ENCODE results near the gene ATAD3B. TPM values are rescaled to one million over a fixed set of nuclear protein-coding genes. Genes with fewer than 3 reads are reported as not detected.

Gene ATAD3B
- polyA plus RNA-seq, 3 donors = 2.3 to 23.3 (median 2.3) TPM

DNA sequence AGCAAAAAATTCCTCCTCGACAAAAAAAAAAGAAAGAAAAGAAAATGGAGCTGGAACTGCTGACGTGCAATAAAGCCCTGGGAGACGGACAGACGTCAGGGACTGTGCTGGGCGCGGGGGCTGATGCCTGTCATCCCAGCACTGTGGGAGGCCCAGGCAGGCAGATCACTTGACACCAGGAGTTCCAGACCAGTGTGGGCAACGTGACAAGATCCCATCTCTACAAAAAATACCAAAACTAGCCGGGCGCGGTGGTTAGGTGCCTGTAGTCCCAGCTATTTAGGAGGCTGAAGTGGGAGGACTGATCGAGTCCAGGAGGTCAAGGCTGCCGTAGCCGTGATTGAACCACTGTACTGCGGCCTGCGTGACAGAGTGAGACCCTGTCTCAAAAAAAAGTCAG, 46.9 kb upstream of the ATAD3B start:
- no peak overlapping the region for H3K4me2 ChIP-seq (replicated peaks; ENCODE audit: extremely low read depth, low read length, poor library complexity, severe bottlenecking)
- no peaks in the 10 kb centered on the region for H3K4me1 ChIP-seq (ENCODE audit: control insufficient read depth in 1 of 2, insufficient read depth in 2 of 2, low read length in 2 of 2)
- no peak overlapping the region for H3K4me3 ChIP-seq (replicated peaks in 1 of 3; ENCODE audit: low read depth in 2 of 3, low read length in 3 of 3)
- H4K20me1 ChIP-seq (ENCODE audit: insufficient read depth, low read length) = no peaks in the 10 kb centered on the region
- peak overlapping the region in 1 of 7 donors; percentile 58 for H3K27ac Mint-ChIP-seq
- intact Hi-C loops (cut with micrococcal nuclease) = no loop called here
- no peaks in the 10 kb centered on the region for H3K9me3 ChIP-seq (replicated peaks in 1 of 2; ENCODE audit: control insufficient read depth in 1 of 2, insufficient read depth in 1 of 2, low read length in 2 of 2)
- 98% methylated on average over 11 of the region's 15 CpGs for WGBS (ENCODE audit: insufficient coverage)
- no peak overlapping the region for H3K9ac ChIP-seq (ENCODE audit: insufficient read depth, low read length, poor library complexity, severe bottlenecking)
- H3K79me2 ChIP-seq (ENCODE audit: insufficient read depth, low read length) = no peaks in the 10 kb centered on the region
- no peaks in the 10 kb centered on the region for H3K36me3 Mint-ChIP-seq
- H3K36me3 ChIP-seq (replicated peaks in 1 of 2; ENCODE audit: control insufficient read depth in 1 of 2, insufficient read depth in 2 of 2, low read length in 2 of 2) = no peaks in the 10 kb centered on the region
- H3K9me3 Mint-ChIP-seq = peaks cover 0 to 5% (median 0%) of the 10 kb centered on the region in 7 donors
- peaks cover 29 to 78% (median 39%) of the 10 kb centered on the region in 3 donors for H3K27me3 Mint-ChIP-seq (ENCODE audit: low read depth in 3 of 3)
- no peak overlapping the region for H3K4me3 Mint-ChIP-seq
- H3K4me1 Mint-ChIP-seq = no peaks in the 10 kb centered on the region
- no peak overlapping the region for H3K27ac ChIP-seq (ENCODE audit: low read depth in 1 of 2, low read length in 2 of 2)
- no peak overlapping the region for H2AFZ ChIP-seq (ENCODE audit: insufficient read depth, low read depth, low read length, poor library complexity, severe bottlenecking)
- no peak for TF ChIP-seq CTCF (IDR thresholded peaks at IDR 0.05)
- H3K27me3 ChIP-seq (ENCODE audit: control insufficient read depth in 2 of 2, insufficient read depth in 2 of 2, low read length in 2 of 2) = peaks cover 2 to 35% of the 10 kb centered on the region in 2 donors
- DNase-seq = no peak

GRCh38 chr1:1425426-1425752, 46.2 kb upstream of the ATAD3B start:
- Histone ChIP-seq H2AFZ (ENCODE audit: insufficient read depth, low read depth, low read length, poor library complexity, severe bottlenecking) (no peak overlapping the region), H3K4me3 (replicated peaks in 1 of 3; ENCODE audit: low read depth in 2 of 3, low read length in 3 of 3) (no peak overlapping the region), H3K79me2 (ENCODE audit: insufficient read depth, low read length) (no peaks in the 10 kb centered on the region), H3K9me3 (replicated peaks in 1 of 2; ENCODE audit: control insufficient read depth in 1 of 2, insufficient read depth in 1 of 2, low read length in 2 of 2) (no peaks in the 10 kb centered on the region), H3K4me1 (ENCODE audit: control insufficient read depth in 1 of 2, insufficient read depth in 2 of 2, low read length in 2 of 2) (no peaks in the 10 kb centered on the region), H3K27ac (ENCODE audit: low read depth in 1 of 2, low read length in 2 of 2) (no peak overlapping the region), H3K27me3 (ENCODE audit: control insufficient read depth in 2 of 2, insufficient read depth in 2 of 2, low read length in 2 of 2) (peaks cover 2 to 37% of the 10 kb centered on the region in 2 donors), H3K9ac (ENCODE audit: insufficient read depth, low read length, poor library complexity, severe bottlenecking) (no peak overlapping the region), H3K4me2 (replicated peaks; ENCODE audit: extremely low read depth, low read length, poor library complexity, severe bottlenecking) (no peak overlapping the region), H3K36me3 (replicated peaks in 1 of 2; ENCODE audit: control insufficient read depth in 1 of 2, insufficient read depth in 2 of 2, low read length in 2 of 2) (no peaks in the 10 kb centered on the region), H4K20me1 (ENCODE audit: insufficient read depth, low read length) (no peaks in the 10 kb centered on the region)
- TF ChIP-seq CTCF (IDR thresholded peaks at IDR 0.05) = no peak
- DNase-seq = no peak
- intact Hi-C loops (cut with micrococcal nuclease) = no loop called here
- H3K27ac Mint-ChIP-seq = no peak overlapping the region
- peaks cover 0 to 5% (median 0%) of the 10 kb centered on the region in 7 donors for H3K9me3 Mint-ChIP-seq
- H3K27me3 Mint-ChIP-seq (ENCODE audit: low read depth in 3 of 3) = peaks cover 34 to 83% (median 45%) of the 10 kb centered on the region in 3 donors
- H3K4me3 Mint-ChIP-seq = peak overlapping the region in 1 of 2 donors; percentile 30
- 88% methylated on average over 9 of the region's 12 CpGs for WGBS (ENCODE audit: insufficient coverage)
- H3K4me1 Mint-ChIP-seq = no peaks in the 10 kb centered on the region
- H3K36me3 Mint-ChIP-seq = no peaks in the 10 kb centered on the region

Measured in CD14-positive monocyte (primary cell).